Prostate gland (tissue), 2 donors: Measurements from ENCODE around the gene FBXL2. TPM values are rescaled to one million over a fixed set of nuclear protein-coding genes. Genes with fewer than 3 reads are reported as not detected.

Source experiments
- DNase-seq: peaks from one replicate; pipeline ENCODE4 v3.0.0-alpha.2; 2019; ENCODE audit warnings: low spot score
- H3K27ac ChIP-seq, 2 donors: fragments of 200-600 bp; sonication (generic); 2 replicates each; pipeline ENCODE4 v1.5.1; 2017 to 2019
- H3K27me3 ChIP-seq: fragments of 200-600 bp; sonication (generic); replicated peaks from 2 replicates; pipeline ENCODE4 v1.5.1; 2019; ENCODE audit not compliant: insufficient read depth
- H3K36me3 ChIP-seq, 2 donors: fragments of 200-600 bp; sonication (generic); 1 replicate in 1 of 2; 2 replicates in 1 of 2; pipeline versions ENCODE4 v1.5.1 to v1.8.1; 2017 to 2019
- H3K4me1 ChIP-seq: fragments of 200-600 bp; sonication (generic); replicated peaks from 2 replicates; pipeline ENCODE4 v1.5.1; 2019
- H3K4me3 ChIP-seq, 2 donors: fragments of 200-600 bp; sonication (generic); 2 replicates each; pipeline ENCODE4 v1.5.1; 2017 to 2019
- H3K9me3 ChIP-seq: fragments of 200-600 bp; sonication (generic); 2 replicates; pipeline ENCODE4 v1.5.1; 2017
- POLR2A ChIP-seq: fragments of 450-650 bp; IDR thresholded peaks from one replicate; pipeline ENCODE4 v1.6.1; 2016; ENCODE audit warnings: antibody characterized with exemption, mild to moderate bottlenecking
- POLR2AphosphoS5 ChIP-seq: sonication (generic); formaldehyde crosslinking; IDR thresholded peaks from one replicate; pipeline ENCODE4 v1.6.1; 2017; ENCODE audit warnings: antibody characterized with exemption
- WGBS: methylation state at CpG from one replicate; pipeline ENCODE4 v1.1.5; 2018; 5-methylcytosine and 5-hydroxymethylcytosine counted together
- intact Hi-C: fragments of 100-400 bp; cut with DNase I; formaldehyde crosslinking; loops from one replicate; pipeline ENCODE4 v1.14.2; 2022
- total RNA-seq, 2 donors: library from RNA; depleted of rRNA; stranded (reverse); fragments of >200 nt; gene quantifications; one replicate each; pipeline ENCODE4 v1.1.0, GENCODE V29; 2016
- TF ChIP-seq, protein P1 (sequence below), 4 experiments: fragments of 200-600 bp in 2 of 4; fragments of 450-650 bp in 2 of 4; sonication (generic) in 2 of 4; IDR thresholded peaks; 1 replicate in 3 of 4; 2 replicates in 1 of 4; pipeline ENCODE4 v1.5.1; 2016 to 2019; ENCODE audit warnings: antibody characterized with exemption in 4 of 4, mild to moderate bottlenecking in 2 of 4, moderate library complexity in 2 of 4

Gene FBXL2
- total RNA-seq, 2 donors from 2014 or later: 3.7 to 16.6 TPM

DNA sequence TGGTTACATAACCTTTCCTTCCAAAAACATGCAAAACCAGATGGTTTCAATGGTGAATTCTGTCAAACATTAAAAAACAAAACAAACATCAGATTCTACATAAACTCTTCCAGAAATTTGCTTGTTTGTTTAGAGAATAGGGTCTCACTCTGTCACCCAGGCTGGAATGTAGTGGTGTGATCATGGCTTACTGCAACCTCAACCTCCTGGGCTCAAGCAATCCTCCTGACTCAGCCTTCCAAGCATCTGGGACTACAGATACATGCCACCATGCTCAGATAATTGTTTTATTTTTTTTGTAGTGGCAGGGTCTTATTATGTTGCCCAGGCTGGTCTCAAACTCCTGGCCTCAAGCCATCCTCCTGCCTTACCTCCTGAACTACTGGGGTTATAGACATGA, 36.1 kb downstream of the FBXL2 start:
- TF ChIP-seq POLR2A: no peak
- no peak for TF ChIP-seq POLR2AphosphoS5
- TF ChIP-seq, protein P1, sequence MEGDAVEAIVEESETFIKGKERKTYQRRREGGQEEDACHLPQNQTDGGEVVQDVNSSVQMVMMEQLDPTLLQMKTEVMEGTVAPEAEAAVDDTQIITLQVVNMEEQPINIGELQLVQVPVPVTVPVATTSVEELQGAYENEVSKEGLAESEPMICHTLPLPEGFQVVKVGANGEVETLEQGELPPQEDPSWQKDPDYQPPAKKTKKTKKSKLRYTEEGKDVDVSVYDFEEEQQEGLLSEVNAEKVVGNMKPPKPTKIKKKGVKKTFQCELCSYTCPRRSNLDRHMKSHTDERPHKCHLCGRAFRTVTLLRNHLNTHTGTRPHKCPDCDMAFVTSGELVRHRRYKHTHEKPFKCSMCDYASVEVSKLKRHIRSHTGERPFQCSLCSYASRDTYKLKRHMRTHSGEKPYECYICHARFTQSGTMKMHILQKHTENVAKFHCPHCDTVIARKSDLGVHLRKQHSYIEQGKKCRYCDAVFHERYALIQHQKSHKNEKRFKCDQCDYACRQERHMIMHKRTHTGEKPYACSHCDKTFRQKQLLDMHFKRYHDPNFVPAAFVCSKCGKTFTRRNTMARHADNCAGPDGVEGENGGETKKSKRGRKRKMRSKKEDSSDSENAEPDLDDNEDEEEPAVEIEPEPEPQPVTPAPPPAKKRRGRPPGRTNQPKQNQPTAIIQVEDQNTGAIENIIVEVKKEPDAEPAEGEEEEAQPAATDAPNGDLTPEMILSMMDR (IDR thresholded peaks at IDR 0.05): no peak
- H3K4me1 ChIP-seq: no peaks in the 10 kb centered on the region
- H3K36me3 ChIP-seq: no peaks in the 10 kb centered on the region
- intact Hi-C loops: no loop called here
- H3K9me3 ChIP-seq: no peaks in the 10 kb centered on the region
- DNase-seq: no peak
- no peak overlapping the region for H3K4me3 ChIP-seq
- no peak overlapping the region for H3K27ac ChIP-seq
- no peaks in the 10 kb centered on the region for H3K27me3 ChIP-seq

DNA sequence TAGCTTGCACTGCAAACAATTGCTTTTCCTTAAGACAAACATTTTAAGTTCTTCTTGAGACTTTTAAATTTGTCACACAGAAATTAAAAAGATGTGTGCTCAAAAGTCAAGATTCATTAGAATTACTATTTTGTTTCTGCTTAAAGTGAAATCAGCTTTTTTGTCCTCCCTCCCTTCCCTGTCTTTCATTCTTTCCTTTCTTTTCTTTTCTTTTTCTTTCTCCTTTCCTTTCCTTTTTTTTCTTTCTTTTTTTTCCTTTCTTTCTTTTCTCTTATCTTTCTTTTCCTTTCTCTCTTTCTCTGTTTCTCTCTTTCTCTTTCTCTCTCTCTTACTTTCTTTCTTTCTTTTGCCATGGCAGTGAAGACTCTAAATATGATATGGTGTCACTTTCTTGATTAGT, 37.8 kb downstream of the FBXL2 start:
- H3K9me3 ChIP-seq: no peaks in the 10 kb centered on the region
- no peaks in the 10 kb centered on the region for H3K27me3 ChIP-seq
- H3K4me1 ChIP-seq: no peaks in the 10 kb centered on the region
- no peaks in the 10 kb centered on the region for H3K36me3 ChIP-seq
- intact Hi-C loops: no loop called here
- no peak overlapping the region for H3K27ac ChIP-seq
- TF ChIP-seq POLR2AphosphoS5: no peak
- TF ChIP-seq, protein P1 (IDR thresholded peaks at IDR 0.05): no peak
- TF ChIP-seq POLR2A: no peak
- no peak for DNase-seq
- no peak overlapping the region for H3K4me3 ChIP-seq

DNA sequence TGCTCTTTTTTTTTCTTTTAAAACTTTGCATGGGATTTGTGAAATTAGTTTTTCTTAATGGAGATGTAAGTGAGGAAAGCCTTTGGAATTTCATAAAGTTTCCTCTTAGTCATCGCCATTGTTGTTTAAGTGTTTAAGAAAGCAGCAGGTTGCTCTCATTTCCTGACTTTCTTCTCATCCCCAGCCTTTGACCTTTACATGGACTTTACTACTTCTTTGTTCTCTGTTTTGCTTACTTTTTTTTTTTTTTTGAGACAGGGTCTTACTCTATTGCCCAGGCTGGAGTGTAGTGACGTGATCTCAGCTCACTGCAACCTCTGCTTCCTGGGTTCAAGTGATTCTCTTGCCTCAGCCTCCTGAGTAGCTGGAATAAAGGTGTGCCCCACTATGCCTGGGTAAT, 38.6 kb downstream of the FBXL2 start:
- H3K9me3 ChIP-seq: no peaks in the 10 kb centered on the region
- no peak overlapping the region for H3K4me3 ChIP-seq
- no peak for DNase-seq
- H3K27ac ChIP-seq: no peak overlapping the region
- 87% methylated on average over 2 of the region's 2 CpGs for WGBS
- no peaks in the 10 kb centered on the region for H3K4me1 ChIP-seq
- H3K27me3 ChIP-seq: no peaks in the 10 kb centered on the region
- H3K36me3 ChIP-seq: no peaks in the 10 kb centered on the region
- intact Hi-C loops: no loop called here
- no peak for TF ChIP-seq POLR2A
- TF ChIP-seq, protein P1 (IDR thresholded peaks at IDR 0.05): no peak

DNA sequence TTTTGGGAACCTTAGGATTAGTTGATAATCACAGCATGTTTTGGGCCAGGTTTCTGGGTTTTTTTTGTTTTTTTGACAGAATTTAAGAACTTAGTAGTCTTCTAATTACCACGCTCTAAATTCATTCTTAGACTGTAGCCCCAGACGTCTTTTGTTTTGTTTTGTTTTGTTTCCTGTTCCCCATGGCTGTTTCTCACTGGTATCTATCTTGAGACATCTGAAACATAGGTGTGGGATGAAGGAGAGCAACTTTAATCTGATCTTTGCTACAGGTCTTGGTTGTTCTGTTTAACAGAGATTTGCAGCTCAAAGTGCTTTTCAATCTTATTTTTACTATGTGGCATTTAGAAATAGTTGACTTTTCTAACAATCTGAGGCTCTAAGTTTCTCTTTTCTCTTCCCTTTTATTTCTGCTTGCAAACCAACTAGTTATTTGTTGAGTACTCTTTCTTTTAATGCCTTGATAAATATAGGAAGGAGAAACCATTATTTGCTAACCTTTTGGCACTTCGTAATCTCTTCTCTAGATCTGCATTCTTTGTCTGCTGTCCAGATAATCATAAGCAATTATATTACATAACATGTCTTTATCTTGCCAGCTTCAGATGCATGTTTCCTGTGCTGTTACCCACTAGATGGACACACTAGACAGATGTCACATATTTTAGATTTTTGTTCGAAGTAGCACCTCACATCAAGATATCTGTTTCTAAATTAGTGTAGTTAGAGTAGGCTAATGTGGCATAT, 40.9 kb downstream of the FBXL2 start:
- Histone ChIP-seq H3K4me3 (no peak overlapping the region), H3K27me3 (no peaks in the 10 kb centered on the region), H3K4me1 (no peaks in the 10 kb centered on the region), H3K36me3 (no peaks in the 10 kb centered on the region), H3K27ac (no peak overlapping the region), H3K9me3 (no peaks in the 10 kb centered on the region)
- intact Hi-C loops: no loop called here
- no peak for DNase-seq
- 46% methylated on average over 4 of the region's 4 CpGs for WGBS
- TF ChIP-seq POLR2A (no peak), POLR2AphosphoS5 (no peak)
- TF ChIP-seq, protein P1 (IDR thresholded peaks at IDR 0.05): no peak

DNA sequence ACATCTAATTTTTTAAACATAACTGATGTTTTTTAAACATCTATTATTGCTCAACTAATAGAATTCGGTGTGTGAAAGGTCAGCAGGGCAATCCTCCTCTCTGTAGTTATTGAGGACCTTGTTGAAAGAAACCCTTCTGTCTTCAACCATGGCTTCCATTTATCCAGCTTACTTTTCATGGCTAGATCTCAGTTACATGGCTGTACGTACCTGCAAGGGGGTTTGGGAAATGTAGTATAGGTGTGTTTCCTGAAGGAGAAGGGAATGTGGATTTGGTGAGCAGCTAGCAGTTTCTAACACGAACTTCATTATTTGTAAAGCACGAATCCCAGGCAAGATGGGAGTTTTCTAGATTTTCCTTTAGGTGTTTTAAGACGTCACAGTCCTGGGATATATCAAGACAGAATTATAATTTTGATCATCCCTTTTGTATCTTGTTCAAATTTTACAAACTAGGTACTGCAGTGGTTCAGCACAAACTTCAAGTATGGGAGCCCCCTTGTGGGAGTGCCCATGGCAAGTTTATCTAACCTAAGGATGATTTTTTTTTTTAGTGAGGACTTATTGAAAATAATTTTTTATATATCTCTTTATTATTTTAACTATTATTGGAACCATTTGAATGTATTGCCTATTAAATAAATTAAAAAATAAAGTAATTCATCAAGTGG, 41.6 kb downstream of the FBXL2 start:
- Histone ChIP-seq H3K4me3 (no peak overlapping the region), H3K4me1 (no peaks in the 10 kb centered on the region), H3K9me3 (no peaks in the 10 kb centered on the region), H3K36me3 (no peaks in the 10 kb centered on the region), H3K27me3 (no peaks in the 10 kb centered on the region), H3K27ac (no peak overlapping the region)
- no peak for DNase-seq
- intact Hi-C loops: no loop called here
- TF ChIP-seq, protein P1 (IDR thresholded peaks at IDR 0.05): no peak
- TF ChIP-seq POLR2A (no peak), POLR2AphosphoS5 (no peak)
- WGBS: 82% methylated on average over 5 of the region's 5 CpGs
